PC-3 (cell line): ENCODE measurements around the gene CLVS2.

Source experiments
- EZH2 ChIP-seq: fragments of 300-600 bp; sonication (generic); IDR thresholded peaks from one replicate; pipeline ENCODE4 v1.6.1; 2017; ENCODE audit warnings: antibody characterized with exemption, mild to moderate bottlenecking, low read length; ENCODE audit not compliant: unreplicated experiment
- EZH2phosphoT487 ChIP-seq: fragments of 300-600 bp; sonication (generic); IDR thresholded peaks from 2 replicates; pipeline ENCODE4 v1.6.1; 2018; ENCODE audit warnings: mild to moderate bottlenecking, antibody characterized with exemption, low read length, borderline replicate concordance
- TF ChIP-seq, protein P1 (sequence below): fragments of 300-600 bp; sonication (generic); conservative IDR thresholded peaks from 2 replicates; pipeline ENCODE4 v1.5.1; 2017; ENCODE audit warnings: antibody characterized with exemption, low read depth, mild to moderate bottlenecking, low read length

DNA sequence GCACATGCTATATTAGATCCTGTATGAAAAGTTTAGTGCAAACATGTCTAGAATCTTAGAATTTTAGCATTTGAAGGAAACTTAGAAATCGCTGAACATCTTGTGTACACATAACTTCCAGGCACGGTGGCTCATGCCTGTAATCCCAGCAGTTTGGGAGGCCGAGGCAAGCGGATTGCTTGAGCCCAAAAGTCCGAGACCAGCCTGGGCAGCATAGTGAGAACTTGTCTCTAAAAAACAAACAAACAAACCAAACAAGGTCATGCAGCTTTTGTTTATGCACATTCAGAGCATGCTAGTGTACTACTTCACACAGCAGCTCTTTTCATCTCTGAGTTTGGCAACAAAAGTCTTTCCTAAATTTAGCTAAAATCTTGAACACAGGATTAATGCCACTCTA, 32.2 kb downstream of the CLVS2 start:
- TF ChIP-seq, protein P1, sequence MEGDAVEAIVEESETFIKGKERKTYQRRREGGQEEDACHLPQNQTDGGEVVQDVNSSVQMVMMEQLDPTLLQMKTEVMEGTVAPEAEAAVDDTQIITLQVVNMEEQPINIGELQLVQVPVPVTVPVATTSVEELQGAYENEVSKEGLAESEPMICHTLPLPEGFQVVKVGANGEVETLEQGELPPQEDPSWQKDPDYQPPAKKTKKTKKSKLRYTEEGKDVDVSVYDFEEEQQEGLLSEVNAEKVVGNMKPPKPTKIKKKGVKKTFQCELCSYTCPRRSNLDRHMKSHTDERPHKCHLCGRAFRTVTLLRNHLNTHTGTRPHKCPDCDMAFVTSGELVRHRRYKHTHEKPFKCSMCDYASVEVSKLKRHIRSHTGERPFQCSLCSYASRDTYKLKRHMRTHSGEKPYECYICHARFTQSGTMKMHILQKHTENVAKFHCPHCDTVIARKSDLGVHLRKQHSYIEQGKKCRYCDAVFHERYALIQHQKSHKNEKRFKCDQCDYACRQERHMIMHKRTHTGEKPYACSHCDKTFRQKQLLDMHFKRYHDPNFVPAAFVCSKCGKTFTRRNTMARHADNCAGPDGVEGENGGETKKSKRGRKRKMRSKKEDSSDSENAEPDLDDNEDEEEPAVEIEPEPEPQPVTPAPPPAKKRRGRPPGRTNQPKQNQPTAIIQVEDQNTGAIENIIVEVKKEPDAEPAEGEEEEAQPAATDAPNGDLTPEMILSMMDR = no peak
- TF ChIP-seq EZH2phosphoT487 = no peak
- TF ChIP-seq EZH2 = no peak
